ENCODE data around the gene PLVAP. TPM values are rescaled to one million over a fixed set of nuclear protein-coding genes. Genes with fewer than 3 reads are reported as not detected.

Gene PLVAP
- total RNA-seq, 1 donor from 2014 or later, result 378 TPM

DNA sequence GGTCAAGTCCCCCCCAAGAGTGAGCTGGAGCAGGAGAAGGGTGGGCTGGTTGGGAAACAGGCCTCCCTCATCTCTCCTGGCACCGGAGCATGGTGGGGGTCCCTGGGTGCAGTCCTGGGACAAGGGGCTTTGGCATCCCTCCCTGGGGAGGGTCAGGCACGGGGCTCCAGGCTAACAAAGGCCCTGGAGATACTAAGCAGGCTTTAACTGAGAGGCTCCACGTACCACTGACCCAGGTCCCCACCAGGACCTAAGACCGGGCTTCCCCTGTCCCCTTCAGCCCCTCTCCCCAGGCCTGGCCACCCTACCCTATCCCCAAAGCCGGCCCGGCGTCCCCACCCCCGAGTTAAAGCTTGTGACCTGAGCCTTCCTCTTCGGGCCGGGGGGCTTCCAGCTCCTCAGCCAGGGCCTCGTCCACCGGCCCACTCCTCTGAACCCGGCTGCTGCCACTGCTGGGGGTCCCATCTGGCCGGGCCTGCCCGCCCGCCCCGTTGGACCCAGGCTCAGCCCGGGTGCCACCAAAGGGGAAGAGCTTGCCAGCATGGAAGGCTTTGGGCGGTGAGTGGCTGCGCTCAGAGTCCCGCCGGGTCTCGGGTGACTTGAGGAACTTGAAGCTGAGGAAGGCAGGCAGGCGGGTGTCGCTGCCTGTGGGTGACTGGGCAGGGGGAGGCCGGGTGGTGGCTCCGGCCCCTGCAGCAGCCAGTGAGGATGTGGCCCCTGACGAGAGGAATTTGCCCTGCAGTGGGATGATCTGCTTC is 52.6 kb downstream of the PLVAP start:
- H3K9me3 ChIP-seq, result no peaks in the 10 kb centered on the region
- H3K27ac ChIP-seq, result peak overlapping the region in 1 of 2 donors; percentile 39
- no peak for DNase-seq (ENCODE audit: low spot score in 2 of 2)
- intact Hi-C loops (cut with DNase I), result no loop called here
- H3K4me3 ChIP-seq, result no peak overlapping the region
- peaks cover 13 to 18% of the 10 kb centered on the region in 2 donors for H3K4me1 ChIP-seq
- TF ChIP-seq, protein P1, sequence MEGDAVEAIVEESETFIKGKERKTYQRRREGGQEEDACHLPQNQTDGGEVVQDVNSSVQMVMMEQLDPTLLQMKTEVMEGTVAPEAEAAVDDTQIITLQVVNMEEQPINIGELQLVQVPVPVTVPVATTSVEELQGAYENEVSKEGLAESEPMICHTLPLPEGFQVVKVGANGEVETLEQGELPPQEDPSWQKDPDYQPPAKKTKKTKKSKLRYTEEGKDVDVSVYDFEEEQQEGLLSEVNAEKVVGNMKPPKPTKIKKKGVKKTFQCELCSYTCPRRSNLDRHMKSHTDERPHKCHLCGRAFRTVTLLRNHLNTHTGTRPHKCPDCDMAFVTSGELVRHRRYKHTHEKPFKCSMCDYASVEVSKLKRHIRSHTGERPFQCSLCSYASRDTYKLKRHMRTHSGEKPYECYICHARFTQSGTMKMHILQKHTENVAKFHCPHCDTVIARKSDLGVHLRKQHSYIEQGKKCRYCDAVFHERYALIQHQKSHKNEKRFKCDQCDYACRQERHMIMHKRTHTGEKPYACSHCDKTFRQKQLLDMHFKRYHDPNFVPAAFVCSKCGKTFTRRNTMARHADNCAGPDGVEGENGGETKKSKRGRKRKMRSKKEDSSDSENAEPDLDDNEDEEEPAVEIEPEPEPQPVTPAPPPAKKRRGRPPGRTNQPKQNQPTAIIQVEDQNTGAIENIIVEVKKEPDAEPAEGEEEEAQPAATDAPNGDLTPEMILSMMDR (IDR thresholded peaks at IDR 0.05), result no peak
- H3K36me3 ChIP-seq, result peaks cover 23 to 24% of the 10 kb centered on the region in 2 donors
- no peaks in the 10 kb centered on the region for H3K27me3 ChIP-seq

DNA sequence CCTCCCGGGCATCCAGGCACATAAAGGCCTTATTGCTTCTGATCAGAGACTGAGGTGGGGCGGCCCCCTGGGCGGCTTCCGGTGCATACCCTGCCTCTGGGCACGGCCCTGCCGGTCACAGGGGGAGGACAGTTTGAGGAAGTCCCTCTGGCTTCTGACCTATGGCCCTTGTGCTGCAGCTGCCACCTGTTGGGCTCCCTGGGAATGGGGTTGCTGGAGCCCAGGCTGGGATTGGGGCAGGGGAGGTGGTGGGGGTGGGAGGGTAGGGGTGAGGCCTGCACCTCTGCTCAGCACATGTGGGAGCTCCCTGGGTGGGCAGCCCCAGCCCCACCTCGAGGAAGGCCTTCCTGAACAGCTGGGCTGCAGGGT is 53.2 kb downstream of the PLVAP start:
- peaks cover 13 to 18% of the 10 kb centered on the region in 2 donors for H3K4me1 ChIP-seq
- H3K27ac ChIP-seq, result peak overlapping the region in 1 of 2 donors; percentile 39
- intact Hi-C loops (cut with DNase I), result no loop called here
- H3K4me3 ChIP-seq, result peak overlapping the region; percentile 17 to 51
- H3K9me3 ChIP-seq, result no peaks in the 10 kb centered on the region
- H3K27me3 ChIP-seq, result no peaks in the 10 kb centered on the region
- no peak for DNase-seq (ENCODE audit: low spot score in 2 of 2)
- H3K36me3 ChIP-seq, result peaks cover 29% of the 10 kb centered on the region in 2 donors
- TF ChIP-seq, protein P1 (IDR thresholded peaks at IDR 0.05), result no peak

DNA sequence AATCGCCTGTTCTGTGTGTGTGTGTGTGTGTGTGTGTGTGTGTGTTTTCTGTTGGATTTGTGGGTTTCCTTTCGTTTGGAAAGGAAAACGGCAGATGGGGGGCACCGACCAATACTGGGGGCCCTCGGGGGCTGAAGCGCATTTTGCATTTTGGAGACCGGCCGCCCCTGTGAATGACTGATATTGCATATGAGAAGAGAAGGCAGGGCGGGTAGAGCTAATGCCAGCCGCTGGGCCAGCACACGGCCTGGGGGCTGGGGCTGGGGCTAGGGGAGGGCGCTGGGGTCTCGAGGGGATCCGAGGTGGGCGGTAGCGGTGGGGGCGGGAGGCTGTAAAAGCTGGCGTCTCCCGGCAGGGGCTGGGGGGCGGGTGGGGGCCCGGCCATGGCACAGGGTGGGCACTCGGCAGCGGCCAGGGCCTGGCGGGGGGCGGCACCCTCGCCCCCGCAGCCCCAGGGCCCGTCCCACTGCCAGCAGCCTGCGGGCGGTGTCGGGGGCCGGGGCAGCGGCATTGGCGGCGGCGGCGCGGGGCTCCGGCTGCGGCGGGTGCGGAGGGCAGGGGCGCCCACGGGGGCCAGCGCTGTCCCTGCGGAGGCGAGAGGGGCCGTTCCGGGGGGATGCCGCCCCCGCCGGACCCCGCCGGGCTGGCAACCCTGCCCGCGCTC is 53.7 kb downstream of the PLVAP start:
- Histone ChIP-seq H3K4me3 (peak overlapping the region; percentile 17 to 51), H3K9me3 (no peaks in the 10 kb centered on the region), H3K36me3 (peaks cover 30 to 33% of the 10 kb centered on the region in 2 donors), H3K27me3 (no peaks in the 10 kb centered on the region), H3K4me1 (peaks cover 13 to 18% of the 10 kb centered on the region in 2 donors), H3K27ac (peak overlapping the region in 1 of 2 donors; percentile 39)
- intact Hi-C loops (cut with DNase I), result no loop called here
- TF ChIP-seq, protein P1 (IDR thresholded peaks at IDR 0.05), result no peak
- DNase-seq (ENCODE audit: low spot score in 2 of 2), result no peak

DNA sequence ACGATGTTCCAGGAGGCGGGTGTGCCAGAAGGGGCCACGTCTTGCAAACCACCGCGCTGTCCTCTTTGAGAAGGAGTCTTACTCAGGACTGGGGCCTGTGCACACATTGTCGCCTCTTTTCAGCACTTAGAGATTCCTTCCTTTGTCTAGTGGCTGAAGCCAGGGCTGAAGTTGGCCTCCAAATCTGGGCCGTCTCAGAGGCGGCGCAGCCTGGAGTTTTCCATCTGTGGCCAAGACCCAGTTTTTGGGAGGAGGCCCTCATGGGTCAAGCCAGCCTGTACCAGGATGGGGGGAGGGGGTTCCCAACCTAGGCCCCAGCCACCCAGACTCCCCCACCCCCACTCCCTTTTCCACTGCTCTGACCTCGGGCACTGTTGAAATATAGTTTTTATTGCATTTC is 54.3 kb downstream of the PLVAP start:
- H3K4me3 ChIP-seq, result peak overlapping the region in 1 of 2 donors; percentile 51
- no peaks in the 10 kb centered on the region for H3K27me3 ChIP-seq
- TF ChIP-seq, protein P1 (IDR thresholded peaks at IDR 0.05), result no peak
- intact Hi-C loops (cut with DNase I), result no loop called here
- peaks cover 13 to 18% of the 10 kb centered on the region in 2 donors for H3K4me1 ChIP-seq
- peak overlapping the region; percentile 0 to 1 for H3K27ac ChIP-seq
- no peak for DNase-seq (ENCODE audit: low spot score in 2 of 2)
- H3K9me3 ChIP-seq, result no peaks in the 10 kb centered on the region
- H3K36me3 ChIP-seq, result peaks cover 30 to 33% of the 10 kb centered on the region in 2 donors

DNA sequence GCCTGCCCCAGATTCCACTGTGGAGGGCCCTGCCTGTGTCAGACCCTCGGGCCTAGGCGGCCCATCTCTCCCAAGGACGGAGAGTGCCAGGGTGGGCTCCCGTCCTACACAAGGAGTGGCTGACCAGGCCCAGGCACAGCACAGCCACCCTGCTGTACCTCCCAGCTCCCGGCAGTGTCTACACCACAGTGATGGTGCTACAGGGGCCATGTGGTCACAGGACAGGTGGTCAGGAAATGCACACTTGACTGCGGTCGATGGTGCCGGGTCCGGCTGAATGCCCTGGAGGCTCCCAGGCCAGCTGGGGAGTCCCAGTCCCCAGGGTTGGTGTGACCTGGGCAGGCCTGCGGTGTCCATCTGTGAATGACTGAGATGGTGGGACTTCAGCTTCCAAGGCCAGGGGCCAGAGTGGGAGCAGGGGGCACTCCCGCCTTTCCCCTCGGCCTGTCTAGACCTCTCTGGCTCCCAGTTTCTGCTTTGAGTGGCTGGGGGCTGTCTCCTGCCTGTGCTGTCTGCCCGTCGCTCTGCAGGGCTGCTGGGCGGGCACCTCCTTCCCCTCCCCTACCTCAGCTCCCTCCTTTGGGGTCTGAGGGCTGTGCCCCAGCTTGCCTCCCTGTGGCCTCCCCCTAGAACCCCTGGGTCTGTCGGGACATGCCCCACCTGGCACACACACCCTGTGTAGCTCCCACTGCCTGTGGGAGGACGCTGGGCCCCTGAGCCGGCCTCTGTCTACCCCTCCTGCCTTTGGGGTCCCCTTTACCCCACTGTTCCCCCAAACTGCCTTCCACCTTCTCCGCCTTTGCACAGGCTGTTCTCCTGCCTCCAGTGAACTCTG is 55.3 kb downstream of the PLVAP start:
- no peak for DNase-seq (ENCODE audit: low spot score in 2 of 2)
- Histone ChIP-seq H3K27me3 (no peaks in the 10 kb centered on the region), H3K4me1 (peaks cover 13 to 18% of the 10 kb centered on the region in 2 donors), H3K27ac (no peak overlapping the region), H3K36me3 (peaks cover 32 to 33% of the 10 kb centered on the region in 2 donors), H3K9me3 (no peaks in the 10 kb centered on the region), H3K4me3 (no peak overlapping the region)
- TF ChIP-seq, protein P1 (IDR thresholded peaks at IDR 0.05), result no peak
- intact Hi-C loops (cut with DNase I), result no loop called here

All from ascending aorta (tissue), 2 donors.